Esophagus muscularis mucosa (tissue), 4 donors: ENCODE data around the gene ITPR3.

Experiments used
- EP300 ChIP-seq: sonication (generic); formaldehyde crosslinking; IDR thresholded peaks from one replicate; pipeline ENCODE4 v1.6.1; 2017; ENCODE audit warnings: antibody characterized with exemption
- POLR2A ChIP-seq: fragments of 450-650 bp; IDR thresholded peaks from one replicate; pipeline ENCODE4 v1.6.1; 2017; ENCODE audit warnings: antibody characterized with exemption, moderate library complexity, mild to moderate bottlenecking, low read depth
- TF ChIP-seq, protein P1 (sequence below), 3 experiments: fragments of 200-600 bp in 2 of 3; fragments of 450-650 bp in 1 of 3; sonication (generic) in 2 of 3; IDR thresholded peaks; one replicate each; pipeline ENCODE4 v1.5.1; 2017 to 2019; ENCODE audit warnings: antibody characterized with exemption in 3 of 3, mild to moderate bottlenecking in 2 of 3, moderate library complexity in 1 of 3

GRCh38 chr6:33732817-33733708, 111.9 kb downstream of the ITPR3 start:
- no peak for TF ChIP-seq EP300
- TF ChIP-seq, protein P1, sequence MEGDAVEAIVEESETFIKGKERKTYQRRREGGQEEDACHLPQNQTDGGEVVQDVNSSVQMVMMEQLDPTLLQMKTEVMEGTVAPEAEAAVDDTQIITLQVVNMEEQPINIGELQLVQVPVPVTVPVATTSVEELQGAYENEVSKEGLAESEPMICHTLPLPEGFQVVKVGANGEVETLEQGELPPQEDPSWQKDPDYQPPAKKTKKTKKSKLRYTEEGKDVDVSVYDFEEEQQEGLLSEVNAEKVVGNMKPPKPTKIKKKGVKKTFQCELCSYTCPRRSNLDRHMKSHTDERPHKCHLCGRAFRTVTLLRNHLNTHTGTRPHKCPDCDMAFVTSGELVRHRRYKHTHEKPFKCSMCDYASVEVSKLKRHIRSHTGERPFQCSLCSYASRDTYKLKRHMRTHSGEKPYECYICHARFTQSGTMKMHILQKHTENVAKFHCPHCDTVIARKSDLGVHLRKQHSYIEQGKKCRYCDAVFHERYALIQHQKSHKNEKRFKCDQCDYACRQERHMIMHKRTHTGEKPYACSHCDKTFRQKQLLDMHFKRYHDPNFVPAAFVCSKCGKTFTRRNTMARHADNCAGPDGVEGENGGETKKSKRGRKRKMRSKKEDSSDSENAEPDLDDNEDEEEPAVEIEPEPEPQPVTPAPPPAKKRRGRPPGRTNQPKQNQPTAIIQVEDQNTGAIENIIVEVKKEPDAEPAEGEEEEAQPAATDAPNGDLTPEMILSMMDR (IDR thresholded peaks at IDR 0.05) = no peak
- TF ChIP-seq POLR2A = no peak
